HepG2 (cell line): ENCODE data around the gene CCDC106. TPM values are rescaled to one million over a fixed set of nuclear protein-coding genes. Genes with fewer than 3 reads are reported as not detected.

Source experiments
- FOXA3 ChIP-seq: IDR thresholded peaks from 2 replicates; pipeline ENCODE4 v1.6.1; 2016; ENCODE audit warnings: missing genetic modification reagents, missing compliant biosample characterization
- GATA4 ChIP-seq: sonication (generic); IDR thresholded peaks from 2 replicates; pipeline ENCODE4 v1.6.1; 2016; ENCODE audit warnings: antibody characterized with exemption, low read depth, borderline replicate concordance
- HOXA3 ChIP-seq: sonication (generic); formaldehyde crosslinking; IDR thresholded peaks from 2 replicates; pipeline ENCODE4 v1.5.0; 2020; ENCODE audit warnings: missing genetic modification reagents
- HOXA5 ChIP-seq: sonication (generic); formaldehyde crosslinking; IDR thresholded peaks from 2 replicates; pipeline ENCODE4 v1.4.0; 2020; ENCODE audit warnings: missing genetic modification reagents
- KAT8 ChIP-seq: IDR thresholded peaks from 2 replicates; pipeline ENCODE4 v1.6.1; 2016; ENCODE audit warnings: missing genetic modification reagents, missing compliant biosample characterization
- KLF12 ChIP-seq: sonication (generic); formaldehyde crosslinking; IDR thresholded peaks from 2 replicates; pipeline ENCODE4 v1.4.0; 2020; ENCODE audit warnings: missing genetic modification reagents, borderline replicate concordance
- MXI1 ChIP-seq: IDR thresholded peaks from 3 replicates; pipeline ENCODE4 v1.6.1; 2012; ENCODE audit warnings: low read depth, low read length, inconsistent platforms, borderline replicate concordance
- NFE2L1 ChIP-seq: sonication (generic); formaldehyde crosslinking; IDR thresholded peaks from 2 replicates; pipeline ENCODE4 v1.4.0; 2020; ENCODE audit warnings: missing genetic modification reagents, mild to moderate bottlenecking, borderline replicate concordance
- TAF15 ChIP-seq: fragments of 200-400 bp; formaldehyde crosslinking; IDR thresholded peaks from one replicate; pipeline ENCODE4 v1.6.1; 2018; ENCODE audit warnings: mild to moderate bottlenecking, low read depth, low read length; ENCODE audit not compliant: poor library complexity, severe bottlenecking
- YEATS4 ChIP-seq: sonication (generic); formaldehyde crosslinking; IDR thresholded peaks from 2 replicates; pipeline ENCODE4 v1.4.0; 2020; ENCODE audit warnings: missing genetic modification reagents, borderline replicate concordance
- ZNF430 ChIP-seq: sonication (generic); formaldehyde crosslinking; IDR thresholded peaks from 2 replicates; pipeline ENCODE4 v1.9.0; 2021; ENCODE audit warnings: mild to moderate bottlenecking, missing genetic modification reagents
- ZNF567 ChIP-seq: sonication (generic); formaldehyde crosslinking; IDR thresholded peaks from 2 replicates; pipeline ENCODE4 v1.8.1; 2023; ENCODE audit warnings: mild to moderate bottlenecking, missing genetic modification reagents, borderline replicate concordance
- polyA plus RNA-seq, 8 experiments: library from polyadenylated mRNA; depleted of rRNA in 3 of 8; stranded (reverse) in 7 of 8; unstranded in 1 of 8; fragments of >200 nt; fragmentation: Illumina TruSeq in 4 of 8; extraction: Trizol in 4 of 8; gene quantifications; 2 replicates each; pipeline versions ENCODE4 v1.2.1 to v1.2.3, GENCODE V29; 2011 to 2016; ENCODE audit warnings: low read depth in 4 of 8, missing spikeins in 1 of 8, mixed read lengths in 1 of 8; ENCODE audit not compliant: insufficient read depth in 1 of 8
- total RNA-seq, 5 experiments: library from RNA; depleted of rRNA; stranded (reverse); fragments of >200 nt; fragmentation: Illumina TruSeq; extraction: Trizol; gene quantifications; 2 replicates each; pipeline ENCODE4 v1.2.3, GENCODE V29; 2016; ENCODE audit warnings: low read depth in 1 of 5
- TF ChIP-seq, protein P1 (sequence below): sonication (generic); formaldehyde crosslinking; IDR thresholded peaks from 2 replicates; pipeline ENCODE4 v1.5.0; 2020; ENCODE audit warnings: mild to moderate bottlenecking, missing genetic modification reagents
- TF ChIP-seq, protein P2 (sequence below): IDR thresholded peaks from 2 replicates; pipeline ENCODE4 v1.6.1; 2016; ENCODE audit warnings: mild to moderate bottlenecking
- TF ChIP-seq, protein P3 (sequence below): sonication (generic); formaldehyde crosslinking; IDR thresholded peaks from 2 replicates; pipeline ENCODE4 v1.5.0; 2020; ENCODE audit warnings: mild to moderate bottlenecking, missing genetic modification reagents, borderline replicate concordance

CCDC106 gene
- total and polyA plus RNA-seq, 2 of the 13 experiments (the other 11 are each of a cell fraction or from before 2014, with no cell fraction given), result 4.7 to 8.8 TPM

DNA sequence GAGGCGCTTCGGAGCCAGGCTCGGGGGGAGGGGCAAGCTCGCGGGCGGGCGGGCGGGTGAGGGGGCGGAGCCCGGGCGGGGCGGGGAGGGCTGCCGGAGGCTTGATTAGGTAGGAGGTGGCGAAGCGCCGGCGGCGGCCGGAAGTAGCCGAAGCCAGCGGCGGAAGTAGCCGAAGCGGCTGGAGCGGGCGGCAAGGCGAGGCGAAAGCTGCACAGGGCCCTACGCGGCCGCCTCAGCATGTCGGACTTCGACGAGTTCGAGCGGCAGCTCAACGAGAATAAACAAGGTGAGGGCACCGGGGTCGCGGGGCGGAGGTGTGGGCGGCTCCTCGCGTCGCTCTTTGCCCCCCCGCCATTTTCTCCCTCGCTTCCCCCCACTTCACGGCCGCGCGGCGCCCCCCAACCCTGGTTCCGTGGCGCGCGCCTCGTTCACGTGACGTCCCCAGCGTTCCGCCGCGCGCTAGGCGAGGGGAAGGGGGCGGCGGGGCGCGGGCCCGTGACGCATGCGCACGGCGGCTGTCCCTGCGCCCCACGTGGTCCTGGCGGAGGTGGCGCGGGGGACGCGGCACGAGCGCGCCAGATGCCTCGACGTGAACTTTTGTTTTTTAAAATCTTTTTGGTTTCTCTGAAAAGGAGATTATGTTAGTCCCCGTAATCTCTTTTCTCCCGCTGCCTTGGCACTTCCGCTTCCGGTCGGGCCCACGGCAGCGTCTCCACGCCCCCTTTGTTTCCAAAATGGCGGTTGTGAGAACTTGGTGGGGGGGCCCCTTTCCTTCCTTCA, 7.0 kb downstream of the CCDC106 start, which contains the start of gene U2AF2 (continued):
- TF ChIP-seq MXI1 (peak; percentile 83; the same call in 2 of the 3 replicates), KAT8 (CRISPR knock-in tag) (peak; percentile 69), NFE2L1 (CRISPR knock-in tag) (no peak), ZNF567 (CRISPR knock-in tag) (0 out of 2 replicates have a peak, but pooled peaks have one; percentile 42), KLF12 (CRISPR knock-in tag) (peak; percentile 73; the same call in 1 of the 2 replicates), GATA4 (peak; percentile 11; the same call in 1 of the 2 replicates), HOXA5 (CRISPR knock-in tag) (0 out of 2 replicates have a peak, but pooled peaks have one; percentile 37), FOXA3 (CRISPR knock-in tag) (no peak), YEATS4 (CRISPR knock-in tag) (peak; percentile 96), TAF15 (peak; percentile 11), HOXA3 (CRISPR knock-in tag) (peak; percentile 81), ZNF430 (CRISPR knock-in tag) (peak; percentile 62; the same call in 1 of the 2 replicates)
- TF ChIP-seq, protein P1, sequence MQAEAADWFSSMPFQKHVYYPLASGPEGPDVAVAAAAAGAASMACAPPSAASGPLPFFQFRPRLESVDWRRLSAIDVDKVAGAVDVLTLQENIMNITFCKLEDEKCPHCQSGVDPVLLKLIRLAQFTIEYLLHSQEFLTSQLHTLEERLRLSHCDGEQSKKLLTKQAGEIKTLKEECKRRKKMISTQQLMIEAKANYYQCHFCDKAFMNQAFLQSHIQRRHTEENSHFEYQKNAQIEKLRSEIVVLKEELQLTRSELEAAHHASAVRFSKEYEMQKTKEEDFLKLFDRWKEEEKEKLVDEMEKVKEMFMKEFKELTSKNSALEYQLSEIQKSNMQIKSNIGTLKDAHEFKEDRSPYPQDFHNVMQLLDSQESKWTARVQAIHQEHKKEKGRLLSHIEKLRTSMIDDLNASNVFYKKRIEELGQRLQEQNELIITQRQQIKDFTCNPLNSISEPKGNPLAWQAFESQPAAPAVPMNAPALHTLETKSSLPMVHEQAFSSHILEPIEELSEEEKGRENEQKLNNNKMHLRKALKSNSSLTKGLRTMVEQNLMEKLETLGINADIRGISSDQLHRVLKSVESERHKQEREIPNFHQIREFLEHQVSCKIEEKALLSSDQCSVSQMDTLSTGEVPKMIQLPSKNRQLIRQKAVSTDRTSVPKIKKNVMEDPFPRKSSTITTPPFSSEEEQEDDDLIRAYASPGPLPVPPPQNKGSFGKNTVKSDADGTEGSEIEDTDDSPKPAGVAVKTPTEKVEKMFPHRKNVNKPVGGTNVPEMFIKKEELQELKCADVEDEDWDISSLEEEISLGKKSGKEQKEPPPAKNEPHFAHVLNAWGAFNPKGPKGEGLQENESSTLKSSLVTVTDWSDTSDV (CRISPR knock-in tag), result peak; percentile 86; the same call in 1 of the 2 replicates
- TF ChIP-seq, protein P2, sequence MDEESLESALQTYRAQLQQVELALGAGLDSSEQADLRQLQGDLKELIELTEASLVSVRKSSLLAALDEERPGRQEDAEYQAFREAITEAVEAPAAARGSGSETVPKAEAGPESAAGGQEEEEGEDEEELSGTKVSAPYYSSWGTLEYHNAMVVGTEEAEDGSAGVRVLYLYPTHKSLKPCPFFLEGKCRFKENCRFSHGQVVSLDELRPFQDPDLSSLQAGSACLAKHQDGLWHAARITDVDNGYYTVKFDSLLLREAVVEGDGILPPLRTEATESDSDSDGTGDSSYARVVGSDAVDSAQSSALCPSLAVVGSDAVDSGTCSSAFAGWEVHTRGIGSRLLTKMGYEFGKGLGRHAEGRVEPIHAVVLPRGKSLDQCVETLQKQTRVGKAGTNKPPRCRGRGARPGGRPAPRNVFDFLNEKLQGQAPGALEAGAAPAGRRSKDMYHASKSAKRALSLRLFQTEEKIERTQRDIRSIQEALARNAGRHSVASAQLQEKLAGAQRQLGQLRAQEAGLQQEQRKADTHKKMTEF (CRISPR knock-in tag), result peak; percentile 52; the same call in 1 of the 2 replicates
- TF ChIP-seq, protein P3, sequence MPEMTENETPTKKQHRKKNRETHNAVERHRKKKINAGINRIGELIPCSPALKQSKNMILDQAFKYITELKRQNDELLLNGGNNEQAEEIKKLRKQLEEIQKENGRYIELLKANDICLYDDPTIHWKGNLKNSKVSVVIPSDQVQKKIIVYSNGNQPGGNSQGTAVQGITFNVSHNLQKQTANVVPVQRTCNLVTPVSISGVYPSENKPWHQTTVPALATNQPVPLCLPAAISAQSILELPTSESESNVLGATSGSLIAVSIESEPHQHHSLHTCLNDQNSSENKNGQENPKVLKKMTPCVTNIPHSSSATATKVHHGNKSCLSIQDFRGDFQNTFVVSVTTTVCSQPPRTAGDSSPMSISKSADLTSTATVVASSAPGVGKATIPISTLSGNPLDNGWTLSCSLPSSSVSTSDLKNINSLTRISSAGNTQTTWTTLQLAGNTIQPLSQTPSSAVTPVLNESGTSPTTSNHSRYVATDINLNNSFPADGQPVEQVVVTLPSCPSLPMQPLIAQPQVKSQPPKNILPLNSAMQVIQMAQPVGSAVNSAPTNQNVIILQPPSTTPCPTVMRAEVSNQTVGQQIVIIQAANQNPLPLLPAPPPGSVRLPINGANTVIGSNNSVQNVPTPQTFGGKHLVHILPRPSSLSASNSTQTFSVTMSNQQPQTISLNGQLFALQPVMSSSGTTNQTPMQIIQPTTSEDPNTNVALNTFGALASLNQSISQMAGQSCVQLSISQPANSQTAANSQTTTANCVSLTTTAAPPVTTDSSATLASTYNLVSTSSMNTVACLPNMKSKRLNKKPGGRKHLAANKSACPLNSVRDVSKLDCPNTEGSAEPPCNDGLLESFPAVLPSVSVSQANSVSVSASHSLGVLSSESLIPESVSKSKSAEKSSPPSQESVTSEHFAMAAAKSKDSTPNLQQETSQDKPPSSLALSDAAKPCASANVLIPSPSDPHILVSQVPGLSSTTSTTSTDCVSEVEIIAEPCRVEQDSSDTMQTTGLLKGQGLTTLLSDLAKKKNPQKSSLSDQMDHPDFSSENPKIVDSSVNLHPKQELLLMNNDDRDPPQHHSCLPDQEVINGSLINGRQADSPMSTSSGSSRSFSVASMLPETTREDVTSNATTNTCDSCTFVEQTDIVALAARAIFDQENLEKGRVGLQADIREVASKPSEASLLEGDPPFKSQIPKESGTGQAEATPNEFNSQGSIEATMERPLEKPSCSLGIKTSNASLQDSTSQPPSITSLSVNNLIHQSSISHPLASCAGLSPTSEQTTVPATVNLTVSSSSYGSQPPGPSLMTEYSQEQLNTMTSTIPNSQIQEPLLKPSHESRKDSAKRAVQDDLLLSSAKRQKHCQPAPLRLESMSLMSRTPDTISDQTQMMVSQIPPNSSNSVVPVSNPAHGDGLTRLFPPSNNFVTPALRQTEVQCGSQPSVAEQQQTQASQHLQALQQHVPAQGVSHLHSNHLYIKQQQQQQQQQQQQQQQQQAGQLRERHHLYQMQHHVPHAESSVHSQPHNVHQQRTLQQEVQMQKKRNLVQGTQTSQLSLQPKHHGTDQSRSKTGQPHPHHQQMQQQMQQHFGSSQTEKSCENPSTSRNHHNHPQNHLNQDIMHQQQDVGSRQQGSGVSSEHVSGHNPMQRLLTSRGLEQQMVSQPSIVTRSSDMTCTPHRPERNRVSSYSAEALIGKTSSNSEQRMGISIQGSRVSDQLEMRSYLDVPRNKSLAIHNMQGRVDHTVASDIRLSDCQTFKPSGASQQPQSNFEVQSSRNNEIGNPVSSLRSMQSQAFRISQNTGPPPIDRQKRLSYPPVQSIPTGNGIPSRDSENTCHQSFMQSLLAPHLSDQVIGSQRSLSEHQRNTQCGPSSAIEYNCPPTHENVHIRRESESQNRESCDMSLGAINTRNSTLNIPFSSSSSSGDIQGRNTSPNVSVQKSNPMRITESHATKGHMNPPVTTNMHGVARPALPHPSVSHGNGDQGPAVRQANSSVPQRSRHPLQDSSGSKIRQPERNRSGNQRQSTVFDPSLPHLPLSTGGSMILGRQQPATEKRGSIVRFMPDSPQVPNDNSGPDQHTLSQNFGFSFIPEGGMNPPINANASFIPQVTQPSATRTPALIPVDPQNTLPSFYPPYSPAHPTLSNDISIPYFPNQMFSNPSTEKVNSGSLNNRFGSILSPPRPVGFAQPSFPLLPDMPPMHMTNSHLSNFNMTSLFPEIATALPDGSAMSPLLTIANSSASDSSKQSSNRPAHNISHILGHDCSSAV (CRISPR knock-in tag), result no peak
